ENCODE measurements around the gene PRXL2C. TPM values are rescaled to one million over a fixed set of nuclear protein-coding genes. Genes with fewer than 3 reads are reported as not detected.
A peak's percentile ranks its signal among the peaks of the same experiment; 100 is the strongest.

Gene PRXL2C
- total RNA-seq, 1 donor from 2014 or later: 12.6 TPM

DNA sequence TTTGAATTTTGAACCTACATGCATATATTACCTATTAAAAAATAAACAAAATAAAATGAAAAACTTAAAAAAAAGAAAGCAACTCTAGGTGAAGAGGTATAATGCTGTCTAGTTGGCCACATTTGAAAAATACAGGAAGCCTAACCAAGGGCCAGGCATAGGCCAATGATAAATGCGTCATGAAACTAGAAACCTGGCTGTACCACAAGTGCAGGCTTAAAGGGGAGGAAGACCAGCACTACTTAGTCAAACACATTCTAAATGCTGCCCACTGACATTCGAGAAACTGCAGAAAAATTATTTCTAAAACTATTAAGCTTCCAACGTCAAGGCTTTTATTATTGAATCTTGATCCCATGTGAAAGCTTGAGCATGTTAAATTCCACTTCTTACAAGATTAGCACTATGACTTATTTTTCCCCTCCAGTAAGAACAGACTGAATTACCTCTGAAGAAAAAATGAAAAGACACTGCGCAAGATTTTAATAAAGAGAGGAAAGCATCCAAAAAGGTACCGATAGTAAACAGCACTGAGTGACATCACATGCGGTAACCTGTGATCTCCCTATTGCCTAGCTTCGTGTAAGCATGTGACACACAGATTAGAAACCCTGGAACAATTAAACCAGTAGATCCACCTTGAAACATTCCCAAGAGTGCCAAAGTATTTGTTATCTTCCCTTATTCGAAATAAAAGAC lies 51.7 kb downstream of the PRXL2C start:
- no peaks in the 10 kb centered on the region for H4K20me1 ChIP-seq (ENCODE audit: insufficient read depth, low read length)
- H3K4me1 ChIP-seq (ENCODE audit: insufficient read depth, low read length): no peaks in the 10 kb centered on the region
- H3K27me3 ChIP-seq (ENCODE audit: insufficient read depth, low read length): no peaks in the 10 kb centered on the region
- no peaks in the 10 kb centered on the region for H3K9me3 ChIP-seq (ENCODE audit: insufficient read depth, low read depth, low read length)
- H2AFZ ChIP-seq (ENCODE audit: low read depth, low read length): no peak overlapping the region
- no peak overlapping the region for H3K27ac Mint-ChIP-seq (ENCODE audit: unreplicated experiment)
- no peaks in the 10 kb centered on the region for H3K36me3 ChIP-seq (ENCODE audit: insufficient read depth, low read length)
- TF ChIP-seq CTCF (IDR thresholded peaks at IDR 0.05; ENCODE audit: insufficient read depth, low read depth, low read length) (no peak), EZH2 (IDR thresholded peaks at IDR 0.05; ENCODE audit: insufficient read depth, low read length) (no peak)
- H3K79me2 ChIP-seq (ENCODE audit: insufficient read depth, low read length): peaks cover 10% of the 10 kb centered on the region
- H3K4me1 Mint-ChIP-seq (ENCODE audit: low read depth, unreplicated experiment): peaks cover 8% of the 10 kb centered on the region
- FAIRE-seq (no peak), DNase-seq (ENCODE audit: low read depth) (peak; percentile 55)
- H3K36me3 Mint-ChIP-seq (ENCODE audit: low read depth, unreplicated experiment): peaks cover 2% of the 10 kb centered on the region
- H3K9me3 Mint-ChIP-seq (ENCODE audit: unreplicated experiment): no peaks in the 10 kb centered on the region
- H3K27ac ChIP-seq (ENCODE audit: low read depth, low read length): no peak overlapping the region
- no peak overlapping the region for H3K4me3 Mint-ChIP-seq (ENCODE audit: unreplicated experiment)
- no peaks in the 10 kb centered on the region for H3K27me3 Mint-ChIP-seq (ENCODE audit: low read depth, unreplicated experiment)
- no peak overlapping the region for H3K4me3 ChIP-seq (ENCODE audit: insufficient read depth, low read depth, low read length)
- H3K9ac ChIP-seq (ENCODE audit: low read length): no peak overlapping the region
- no peak overlapping the region for H3K4me2 ChIP-seq (ENCODE audit: low read length)

- no peak overlapping the region for H3K4me3 Mint-ChIP-seq (ENCODE audit: unreplicated experiment)
- H3K36me3 Mint-ChIP-seq (ENCODE audit: low read depth, unreplicated experiment): peaks cover 2% of the 10 kb centered on the region
- Histone ChIP-seq H3K4me1 (ENCODE audit: insufficient read depth, low read length) (no peaks in the 10 kb centered on the region), H3K79me2 (ENCODE audit: insufficient read depth, low read length) (peaks cover 13% of the 10 kb centered on the region), H3K27ac (ENCODE audit: low read depth, low read length) (no peak overlapping the region), H3K27me3 (ENCODE audit: insufficient read depth, low read length) (no peaks in the 10 kb centered on the region), H4K20me1 (ENCODE audit: insufficient read depth, low read length) (peaks cover 5% of the 10 kb centered on the region), H3K4me3 (ENCODE audit: insufficient read depth, low read depth, low read length) (no peak overlapping the region), H3K36me3 (ENCODE audit: insufficient read depth, low read length) (no peaks in the 10 kb centered on the region), H3K9ac (ENCODE audit: low read length) (no peak overlapping the region), H2AFZ (ENCODE audit: low read depth, low read length) (no peak overlapping the region), H3K4me2 (ENCODE audit: low read length) (no peak overlapping the region), H3K9me3 (ENCODE audit: insufficient read depth, low read depth, low read length) (no peaks in the 10 kb centered on the region)
- H3K4me1 Mint-ChIP-seq (ENCODE audit: low read depth, unreplicated experiment): peaks cover 4% of the 10 kb centered on the region
- no peak overlapping the region for H3K27ac Mint-ChIP-seq (ENCODE audit: unreplicated experiment)
- H3K9me3 Mint-ChIP-seq (ENCODE audit: unreplicated experiment): no peaks in the 10 kb centered on the region
- no peaks in the 10 kb centered on the region for H3K27me3 Mint-ChIP-seq (ENCODE audit: low read depth, unreplicated experiment)
- DNase-seq (ENCODE audit: low read depth) (no peak), FAIRE-seq (no peak)
- TF ChIP-seq CTCF (IDR thresholded peaks at IDR 0.05; ENCODE audit: insufficient read depth, low read depth, low read length): no peak
- no peak for TF ChIP-seq EZH2 (IDR thresholded peaks at IDR 0.05; ENCODE audit: insufficient read depth, low read length)
These were observed 55.8 kb downstream of the PRXL2C start for GRCh38 chr9:96599298-96599697.

DNA sequence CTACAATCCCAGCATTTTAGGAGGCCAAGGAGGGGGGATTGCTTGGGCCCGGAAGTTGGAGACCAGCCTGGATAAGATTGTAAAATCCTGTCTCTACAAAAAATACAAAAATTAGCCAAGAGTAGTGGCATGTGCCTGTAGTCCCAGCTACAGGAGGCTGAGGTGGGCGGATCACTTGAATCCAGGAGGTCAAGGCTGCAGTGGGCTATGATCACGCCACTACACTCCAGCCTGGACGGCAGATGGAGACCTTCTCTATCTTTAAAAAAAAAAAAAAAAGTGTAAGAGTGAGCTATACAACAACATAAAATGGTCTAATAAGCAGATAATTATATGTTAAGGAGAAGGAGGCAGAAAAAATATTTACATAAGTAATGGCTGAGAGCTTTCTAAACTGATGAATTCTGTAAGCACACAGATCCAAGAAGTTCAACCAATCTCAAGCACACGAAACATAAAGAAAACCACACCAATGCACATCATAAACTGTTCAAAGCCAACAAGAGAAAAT lies 58.5 kb downstream of the PRXL2C start:
- TF ChIP-seq EZH2 (IDR thresholded peaks at IDR 0.05; ENCODE audit: insufficient read depth, low read length) (no peak), CTCF (IDR thresholded peaks at IDR 0.05; ENCODE audit: insufficient read depth, low read depth, low read length) (no peak)
- DNase-seq (ENCODE audit: low read depth): no peak
- Mint-ChIP-seq H3K36me3 (ENCODE audit: low read depth, unreplicated experiment) (peaks cover 2% of the 10 kb centered on the region), H3K4me3 (ENCODE audit: unreplicated experiment) (no peak overlapping the region), H3K27ac (ENCODE audit: unreplicated experiment) (no peak overlapping the region), H3K9me3 (ENCODE audit: unreplicated experiment) (no peaks in the 10 kb centered on the region), H3K4me1 (ENCODE audit: low read depth, unreplicated experiment) (peaks cover 1% of the 10 kb centered on the region), H3K27me3 (ENCODE audit: low read depth, unreplicated experiment) (no peaks in the 10 kb centered on the region)
- Histone ChIP-seq H3K4me3 (ENCODE audit: insufficient read depth, low read depth, low read length) (no peak overlapping the region), H2AFZ (ENCODE audit: low read depth, low read length) (no peak overlapping the region), H3K36me3 (ENCODE audit: insufficient read depth, low read length) (no peaks in the 10 kb centered on the region), H3K9ac (ENCODE audit: low read length) (no peak overlapping the region), H3K27me3 (ENCODE audit: insufficient read depth, low read length) (no peaks in the 10 kb centered on the region), H3K4me1 (ENCODE audit: insufficient read depth, low read length) (no peaks in the 10 kb centered on the region), H3K79me2 (ENCODE audit: insufficient read depth, low read length) (peaks cover 16% of the 10 kb centered on the region), H4K20me1 (ENCODE audit: insufficient read depth, low read length) (peaks cover 9% of the 10 kb centered on the region), H3K4me2 (ENCODE audit: low read length) (no peak overlapping the region), H3K9me3 (ENCODE audit: insufficient read depth, low read depth, low read length) (no peaks in the 10 kb centered on the region), H3K27ac (ENCODE audit: low read depth, low read length) (no peak overlapping the region)
- FAIRE-seq: no peak
